GM18907 (cell line): ENCODE measurements around the gene RABAC1.

Experiments
- ATAC-seq: cut with Tn5 transposase; IDR thresholded peaks from one replicate; pipeline ENCODE4 v1.9.1; 2021; ENCODE audit warnings: mild to moderate bottlenecking, moderate library complexity; ENCODE audit not compliant: unreplicated experiment

RABAC1 gene

DNA sequence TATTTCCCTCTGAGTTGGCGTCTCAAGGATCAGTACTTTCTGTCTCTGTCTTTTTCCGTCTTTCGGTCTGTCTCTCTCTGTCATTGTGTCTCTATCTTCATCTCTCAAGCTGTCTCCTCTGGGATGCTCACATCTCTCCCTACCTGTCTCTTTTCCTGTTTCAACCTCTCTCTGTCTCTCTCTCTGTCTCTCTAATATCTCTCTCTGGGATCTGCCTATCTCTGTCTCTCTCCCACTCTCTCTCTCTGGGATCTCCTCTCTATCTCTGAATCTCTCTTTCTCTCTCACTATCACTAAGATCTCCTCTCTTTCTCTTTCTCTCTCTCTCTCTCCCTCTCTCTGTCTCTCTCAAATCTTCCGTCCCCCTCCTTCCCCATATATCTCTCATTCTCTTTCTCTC is 30.9 kb upstream of the RABAC1 start:
- no peak for ATAC-seq

DNA sequence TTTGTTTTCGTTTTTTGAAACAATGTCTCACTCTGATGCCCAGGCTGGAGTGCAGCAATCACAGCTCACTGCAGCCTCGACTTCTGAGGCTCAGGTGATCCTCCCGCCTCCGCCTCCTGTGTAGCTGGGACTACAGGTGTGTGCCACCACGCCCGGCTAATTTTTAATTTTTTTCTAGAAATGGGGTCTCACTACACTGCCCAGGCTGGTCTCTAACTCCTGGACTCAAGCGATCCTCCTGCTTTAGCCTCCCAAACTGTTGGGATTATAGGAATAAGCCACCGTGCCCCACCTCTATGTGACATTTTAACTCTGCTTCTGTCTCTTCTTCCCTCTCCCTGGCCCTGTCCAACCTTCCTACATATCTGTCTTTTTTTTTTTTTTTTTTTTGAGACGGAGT is 29.8 kb upstream of the RABAC1 start:
- no peak for ATAC-seq

DNA sequence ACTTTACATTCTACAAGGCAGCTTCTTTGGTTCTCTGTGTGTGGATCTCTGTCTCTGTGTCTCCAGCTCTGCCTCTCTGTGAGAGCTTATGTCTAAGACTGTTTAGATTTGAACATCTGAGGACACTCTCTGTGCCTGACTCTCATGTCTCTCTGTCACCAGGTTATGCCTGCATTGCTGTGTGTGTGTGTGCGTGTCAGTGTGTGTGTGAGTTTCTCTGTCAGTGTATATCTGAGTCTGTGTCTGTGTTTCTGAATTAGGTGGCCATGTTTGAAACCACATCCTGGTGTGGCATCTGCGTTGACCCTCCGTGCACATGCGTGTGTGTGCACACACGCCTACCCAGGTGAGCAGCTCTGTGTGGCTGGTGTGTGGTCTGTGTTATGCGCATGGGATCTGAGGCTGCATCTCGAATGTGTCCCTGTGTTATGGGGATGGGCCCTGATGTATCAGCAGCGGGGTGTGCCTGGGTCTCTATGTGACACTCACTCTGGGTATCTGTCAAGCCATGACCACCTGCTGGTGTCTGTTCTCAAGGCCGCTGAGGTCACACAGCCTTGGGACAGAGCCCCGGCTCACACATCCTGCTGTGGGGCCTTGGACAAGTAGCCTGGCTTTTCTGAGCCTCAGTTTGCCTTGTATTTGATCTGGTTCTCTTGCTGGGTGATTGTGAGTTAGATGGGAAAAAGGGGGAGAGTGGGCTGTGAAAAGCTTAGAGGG is 28.2 kb upstream of the RABAC1 start:
- no peak for ATAC-seq

DNA sequence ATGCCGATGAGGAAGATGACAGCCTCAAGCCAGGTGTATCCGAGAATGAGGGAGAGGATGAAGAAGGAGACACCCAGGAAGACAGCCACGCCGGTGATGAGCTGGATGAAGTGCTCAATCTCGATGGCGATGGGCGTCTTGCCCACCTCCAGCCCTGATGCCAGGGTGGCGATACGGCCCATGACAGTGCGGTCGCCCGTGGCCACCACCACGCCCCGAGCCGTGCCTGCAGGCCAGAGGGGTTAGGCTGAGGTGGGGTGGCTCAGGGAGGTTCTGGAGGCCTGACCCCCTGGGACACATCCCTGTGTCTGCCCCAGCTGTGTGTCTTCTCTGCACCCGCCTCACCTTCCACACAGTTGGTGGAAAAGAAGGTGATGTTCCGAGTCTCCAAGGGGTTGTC is 25.8 kb upstream of the RABAC1 start:
- no peak for ATAC-seq

DNA sequence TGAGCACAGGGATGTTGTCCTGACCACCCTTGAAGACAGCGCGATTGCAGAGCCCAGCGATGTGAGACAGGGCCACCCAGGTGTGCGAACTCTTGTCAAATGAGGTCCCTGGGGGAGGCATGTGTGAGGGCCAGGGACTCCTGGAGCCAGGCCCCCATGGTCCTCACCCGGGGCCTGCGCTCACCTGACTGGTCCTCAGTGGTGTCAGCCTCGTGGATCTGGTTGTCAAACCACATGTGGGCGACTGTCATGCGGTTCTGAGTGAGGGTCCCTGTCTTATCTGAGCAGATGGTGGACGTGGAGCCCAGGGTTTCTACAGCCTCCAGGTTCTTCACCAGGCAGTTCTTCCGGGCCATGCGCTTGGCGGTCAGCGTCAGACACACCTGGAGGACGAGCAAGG is 22.6 kb upstream of the RABAC1 start:
- no peak for ATAC-seq

DNA sequence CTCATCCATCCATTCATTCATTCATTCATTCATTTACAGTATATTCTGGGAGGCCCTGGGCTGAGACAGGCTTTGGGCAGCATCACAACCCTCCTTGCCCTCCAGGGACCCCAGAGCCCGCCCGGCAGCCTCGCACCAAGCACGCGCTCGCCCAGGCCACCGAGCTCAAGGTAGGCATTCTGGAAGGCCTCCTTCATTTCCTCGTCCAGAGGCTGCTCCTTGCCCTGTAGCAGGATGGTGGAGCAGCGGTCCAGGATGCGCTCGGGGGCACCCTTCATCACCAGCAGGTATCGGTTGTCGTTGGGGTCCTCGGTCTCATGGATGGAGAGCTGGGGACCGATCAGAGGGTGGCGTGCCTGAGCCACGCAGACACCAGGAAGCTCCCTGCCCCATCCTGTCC is 19.3 kb upstream of the RABAC1 start:
- no peak for ATAC-seq

DNA sequence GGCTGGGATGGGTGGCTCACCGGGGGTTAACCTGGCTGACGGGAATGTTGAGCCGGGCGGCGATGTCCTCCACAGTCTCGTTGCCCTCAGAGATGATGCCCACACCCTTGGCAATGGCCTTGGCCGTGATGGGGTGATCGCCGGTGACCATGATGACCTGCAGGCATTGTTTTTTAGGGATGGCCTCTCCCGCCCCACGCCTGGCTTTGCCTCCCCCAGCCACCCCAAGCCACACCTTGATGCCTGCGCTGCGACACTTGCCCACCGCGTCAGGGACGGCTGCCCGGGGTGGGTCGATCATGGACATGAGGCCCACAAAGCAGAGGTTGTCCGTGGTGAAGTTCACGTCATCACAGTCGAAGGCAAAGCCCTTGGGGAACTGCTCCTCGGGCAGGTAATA is 18.8 kb upstream of the RABAC1 start:
- ATAC-seq, result no peak

DNA sequence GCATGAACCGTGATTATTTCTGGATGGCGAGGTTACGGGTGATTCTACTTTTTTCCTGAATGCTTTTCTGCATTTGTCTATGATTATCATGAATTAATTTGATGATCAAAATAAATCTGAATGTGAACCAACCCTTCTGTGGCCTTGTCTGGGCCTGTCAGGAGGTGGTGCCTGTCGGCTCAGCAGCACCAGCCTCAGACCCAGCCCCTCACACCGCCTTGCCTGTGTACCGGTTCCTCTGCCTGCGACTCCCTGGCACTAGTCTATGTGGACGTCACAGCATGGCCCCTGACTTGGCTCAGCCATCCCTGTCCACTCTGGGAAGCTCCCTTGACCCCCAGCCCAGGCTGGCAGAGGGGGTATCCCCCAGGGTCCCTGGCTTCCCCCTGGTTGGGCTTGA is 15.5 kb upstream of the RABAC1 start:
- ATAC-seq, result no peak

DNA sequence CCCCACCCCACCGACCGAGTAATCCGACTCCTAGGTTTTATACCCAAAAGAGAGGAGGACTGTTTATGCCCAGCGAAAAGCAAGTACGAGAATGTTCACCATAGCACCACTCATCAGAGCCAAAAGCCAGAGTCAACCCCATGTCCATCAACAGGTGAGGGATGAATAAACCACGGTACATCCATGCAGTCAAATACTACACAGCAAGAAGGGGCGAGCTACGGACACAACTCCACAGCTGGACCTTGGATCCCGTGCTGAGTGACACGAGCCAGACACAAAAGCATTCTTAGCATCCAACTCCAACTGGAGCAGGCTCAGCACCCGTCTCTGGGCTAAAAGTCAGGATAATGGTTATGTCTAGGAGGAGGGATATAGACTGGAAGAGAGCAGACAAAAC is 12.2 kb upstream of the RABAC1 start:
- no peak for ATAC-seq

DNA sequence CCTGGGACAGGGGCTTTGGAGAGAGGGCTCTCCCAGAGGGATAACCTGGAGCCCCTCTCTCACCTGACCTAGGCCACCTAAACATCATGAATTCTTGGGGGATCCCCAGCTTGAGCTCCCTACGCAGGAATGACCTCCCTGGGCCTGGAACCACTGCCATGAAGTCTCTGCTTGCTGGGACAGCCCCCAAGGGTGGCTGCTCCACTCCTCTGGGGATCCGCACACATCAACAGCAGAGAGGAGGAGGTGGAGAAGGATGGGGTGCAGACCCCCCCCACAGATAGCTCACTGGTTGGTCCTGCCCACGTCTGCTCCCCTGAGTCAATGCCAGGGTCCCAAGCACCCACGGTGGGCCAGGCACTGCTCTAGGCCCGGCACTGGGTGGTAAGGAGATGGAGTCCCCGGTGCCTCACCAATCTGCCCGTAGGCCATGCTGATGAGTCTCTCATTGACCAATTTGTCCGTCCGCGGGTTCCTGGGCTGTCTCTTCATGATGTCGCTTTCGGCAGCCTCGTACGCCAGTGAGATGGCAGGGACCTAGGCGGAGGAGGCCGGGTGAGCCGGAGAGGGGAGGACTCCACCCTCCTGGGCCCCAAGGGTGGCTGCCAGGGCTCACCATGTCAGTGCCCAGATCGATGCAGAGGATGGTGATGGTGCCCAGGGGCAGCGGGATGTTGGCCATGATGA is 10.8 kb upstream of the RABAC1 start:
- no peak for ATAC-seq

DNA sequence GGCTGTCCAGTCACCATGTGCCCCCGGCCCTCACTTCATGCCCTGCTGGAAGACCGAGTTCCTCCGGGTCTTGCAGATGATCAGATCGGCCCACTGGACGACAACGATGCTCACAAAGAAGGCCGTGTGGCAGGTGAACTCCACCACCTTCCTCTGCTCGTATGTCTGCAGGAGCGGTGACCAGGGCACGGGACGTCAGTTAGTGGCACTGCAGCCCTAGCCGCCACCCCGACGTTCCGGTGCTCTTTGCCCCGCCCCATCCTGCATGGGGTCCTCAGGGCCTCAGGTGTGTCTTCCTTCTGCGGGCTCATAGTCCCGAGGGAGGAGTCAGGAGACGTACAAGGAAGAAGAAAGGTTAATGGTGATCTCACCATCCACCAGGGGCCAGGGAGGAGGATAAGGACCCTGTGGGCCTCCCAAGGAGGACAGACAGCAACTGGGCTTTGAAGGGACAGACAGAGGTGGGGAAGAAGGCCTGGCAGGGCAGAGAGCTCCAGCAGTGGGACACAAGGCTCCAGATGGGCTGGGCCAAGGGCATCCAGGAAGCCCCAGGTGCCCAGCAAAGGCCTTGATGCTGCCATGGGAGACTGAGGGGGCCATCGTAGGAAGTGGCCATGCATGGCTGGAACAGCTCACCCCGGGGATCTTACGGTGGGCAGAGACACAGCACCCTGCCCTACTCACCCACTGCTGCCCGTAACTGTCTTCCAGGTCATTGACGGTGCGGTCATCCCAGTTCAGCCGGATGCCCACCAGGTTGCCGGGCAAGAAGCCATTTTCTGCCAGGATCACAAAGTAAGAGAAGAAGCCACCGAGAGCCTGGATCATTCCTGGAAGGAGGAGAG is 9.9 kb upstream of the RABAC1 start:
- ATAC-seq, result no peak

DNA sequence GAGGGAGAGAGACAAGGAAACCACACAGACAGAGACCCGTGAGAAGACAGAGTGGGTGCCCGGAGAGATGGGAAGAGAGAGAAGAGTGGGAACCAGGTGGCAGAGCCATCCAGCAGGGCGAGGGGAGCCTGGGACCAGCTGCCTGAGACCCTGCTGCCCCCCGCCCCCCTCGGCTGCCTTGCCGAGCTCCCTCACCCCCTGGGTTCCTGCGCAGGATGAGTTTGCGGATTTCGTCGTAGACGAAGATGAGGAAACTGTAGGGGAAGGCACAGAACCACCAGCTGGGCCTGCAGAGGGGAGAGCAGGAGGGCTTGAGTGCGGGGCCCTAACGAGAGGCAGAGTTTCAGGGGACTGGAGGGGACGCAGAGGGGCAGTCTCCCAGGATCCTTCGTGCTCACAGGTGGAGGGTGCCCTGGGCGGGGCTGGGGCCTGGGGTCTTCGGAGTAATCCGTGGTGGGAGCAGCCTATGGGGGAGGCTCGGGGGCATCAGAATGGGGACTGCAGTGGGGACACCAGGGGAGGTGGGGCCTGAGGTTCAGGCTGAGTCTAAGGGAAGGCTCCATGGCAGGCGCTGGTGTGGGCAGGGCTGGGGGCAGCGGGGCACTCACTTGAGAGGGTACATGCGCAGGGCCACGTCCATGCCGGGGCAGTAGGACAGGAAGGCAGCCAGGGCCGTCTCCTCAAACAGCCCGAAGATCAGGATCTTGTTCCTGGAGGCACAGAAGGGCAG is 8.1 kb upstream of the RABAC1 start:
- ATAC-seq, result no peak

DNA sequence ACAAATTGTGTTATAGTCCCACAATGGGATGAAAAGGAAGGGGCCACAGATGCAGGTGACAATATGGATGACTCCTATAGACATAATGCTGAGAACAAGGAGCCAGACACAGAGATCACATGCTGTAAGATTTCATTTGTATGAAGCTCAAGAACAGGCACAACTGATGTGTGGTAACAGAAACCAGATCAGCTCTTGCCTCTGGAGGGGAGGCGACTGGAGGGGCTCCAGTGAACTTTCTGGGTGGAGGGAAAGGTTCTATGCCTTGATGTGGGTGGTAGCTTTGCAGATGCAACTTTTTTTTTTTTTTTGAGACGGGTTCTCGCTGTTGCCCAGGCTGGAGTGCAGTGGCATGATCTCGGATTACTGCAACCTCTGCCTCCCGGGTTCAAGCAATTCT is 6.0 kb upstream of the RABAC1 start:
- ATAC-seq, result no peak

DNA sequence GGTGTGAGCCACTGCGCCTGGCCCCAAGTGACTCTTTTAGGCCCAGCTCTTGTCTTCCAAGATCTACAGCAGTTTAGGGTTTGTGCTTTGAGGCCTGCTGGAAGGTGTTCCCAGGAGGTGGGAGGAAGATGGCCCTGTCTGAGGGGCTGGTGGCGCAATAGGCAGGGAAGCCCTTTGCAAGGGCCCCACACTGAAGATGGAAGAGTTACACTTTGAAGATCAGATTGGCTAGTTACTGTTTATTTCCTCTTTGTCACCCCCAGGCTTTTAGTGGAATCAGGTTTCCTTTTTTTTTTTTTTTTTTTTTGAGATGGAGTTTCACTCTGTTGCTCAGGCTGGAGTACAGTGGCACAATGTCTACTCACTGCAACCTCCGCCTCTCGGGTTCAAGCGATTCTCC is 1.9 kb upstream of the RABAC1 start:
- no peak for ATAC-seq

DNA sequence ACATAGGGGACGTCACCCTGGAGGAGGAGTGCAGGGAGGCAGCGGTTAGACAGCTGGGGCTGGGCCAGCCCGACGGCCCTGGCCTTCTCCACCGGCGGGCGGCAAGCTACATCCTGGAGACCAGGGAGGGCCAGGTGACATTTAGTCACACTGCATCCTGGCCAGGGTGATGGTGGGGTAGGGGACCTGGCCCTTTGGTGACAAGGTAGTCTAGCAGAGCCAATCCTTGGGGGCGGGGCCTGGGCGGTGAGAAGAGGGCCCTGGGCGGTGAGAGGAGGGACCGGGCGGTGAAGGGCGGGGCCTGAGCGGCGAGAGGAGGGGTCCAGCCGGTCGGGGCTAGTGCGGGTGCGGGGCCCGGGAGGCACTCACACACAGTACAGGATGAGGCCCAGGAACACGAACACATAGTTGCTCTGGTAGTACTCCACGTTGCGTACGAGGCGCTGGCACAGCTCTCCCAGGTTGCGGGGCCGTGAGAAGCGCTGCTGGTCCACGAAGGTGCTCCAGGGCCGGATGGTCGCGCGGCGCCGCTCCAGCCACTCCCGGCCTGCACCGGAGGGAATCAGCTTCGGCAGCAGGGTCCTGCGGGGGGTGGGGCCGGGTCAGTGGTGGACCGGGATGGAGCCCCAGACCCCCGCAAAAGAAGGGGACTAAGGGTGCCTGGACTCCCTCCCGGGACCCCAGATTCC is 610 bp downstream of the RABAC1 start:
- peak; percentile 59 for ATAC-seq

DNA sequence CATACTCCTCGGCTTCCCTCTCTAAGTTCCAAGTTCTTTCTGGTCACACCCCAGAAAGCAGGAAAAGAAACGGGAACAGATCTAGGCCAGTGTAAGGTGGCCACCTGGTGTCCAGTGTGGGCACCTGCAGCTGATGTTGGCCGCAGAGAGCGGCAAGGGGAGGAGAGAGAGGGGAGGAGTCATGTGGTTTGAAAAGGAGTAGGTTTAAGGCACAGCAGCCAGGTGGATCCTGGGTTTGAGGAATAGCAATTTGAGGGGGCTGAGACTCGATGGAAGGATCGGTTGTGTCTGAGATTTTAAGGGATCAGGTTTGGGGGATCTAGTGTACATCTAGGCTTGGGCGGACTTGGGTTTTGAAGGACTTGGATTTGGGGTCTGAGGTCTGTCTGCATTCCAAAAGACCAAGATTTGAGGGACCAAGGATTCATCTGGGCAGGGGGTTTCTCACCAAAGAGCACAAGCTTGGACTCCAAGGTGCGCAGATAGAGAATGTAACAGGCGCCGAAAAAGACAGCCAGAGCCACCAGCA is 1.2 kb downstream of the RABAC1 start:
- no peak for ATAC-seq

DNA sequence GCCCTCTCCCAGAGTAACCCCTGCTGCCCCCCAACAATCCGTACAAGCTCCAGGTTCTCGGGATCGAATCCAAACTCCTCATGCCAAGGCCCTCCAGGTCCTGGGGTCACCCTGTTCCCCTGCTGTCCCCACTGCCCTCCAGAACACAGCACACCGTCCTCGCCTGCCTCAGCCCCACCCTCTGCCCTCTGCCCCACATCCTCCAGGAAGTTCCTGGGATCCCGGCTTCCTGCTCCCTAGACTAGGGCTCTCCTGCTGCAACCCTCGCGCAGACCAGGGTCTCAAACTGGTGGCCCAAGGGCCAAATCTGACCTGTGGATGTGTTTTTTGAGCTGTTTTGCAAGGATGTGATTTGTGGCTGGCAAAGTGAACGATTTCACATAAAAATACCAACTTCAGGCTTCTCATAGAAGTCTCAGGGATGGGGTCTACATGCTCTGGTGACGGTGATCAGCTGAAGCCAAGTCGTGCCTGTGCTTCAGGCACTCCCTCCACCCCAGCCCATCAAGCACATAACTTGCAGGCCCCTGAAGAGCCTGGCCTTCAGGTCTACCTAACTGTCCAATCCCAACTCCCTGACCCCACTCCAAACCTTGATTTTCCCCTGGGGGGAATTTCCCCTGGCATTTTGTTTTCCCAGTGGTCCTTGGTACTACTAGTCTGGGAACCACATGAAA is 1.8 kb downstream of the RABAC1 start:
- ATAC-seq, result no peak

DNA sequence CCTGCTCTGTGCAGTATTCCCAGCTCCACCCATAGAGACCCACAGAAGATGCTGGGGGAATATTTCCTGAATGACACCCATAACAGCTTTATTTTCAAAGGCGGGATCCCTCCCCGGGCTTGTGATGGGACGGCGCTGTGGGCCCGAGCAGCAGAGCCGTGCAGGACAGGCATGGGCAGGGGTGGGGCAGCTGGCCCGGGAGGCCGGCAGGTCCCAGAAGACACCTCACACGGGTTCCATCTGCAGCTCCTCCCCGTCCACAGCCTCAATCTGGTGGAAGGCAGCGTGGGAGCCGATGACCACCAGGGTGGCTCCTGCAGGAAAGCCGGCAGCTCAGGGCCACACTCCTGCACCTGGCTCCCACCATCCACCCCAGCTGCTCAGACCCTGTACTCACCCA is 2.5 kb downstream of the RABAC1 start:
- no peak for ATAC-seq

DNA sequence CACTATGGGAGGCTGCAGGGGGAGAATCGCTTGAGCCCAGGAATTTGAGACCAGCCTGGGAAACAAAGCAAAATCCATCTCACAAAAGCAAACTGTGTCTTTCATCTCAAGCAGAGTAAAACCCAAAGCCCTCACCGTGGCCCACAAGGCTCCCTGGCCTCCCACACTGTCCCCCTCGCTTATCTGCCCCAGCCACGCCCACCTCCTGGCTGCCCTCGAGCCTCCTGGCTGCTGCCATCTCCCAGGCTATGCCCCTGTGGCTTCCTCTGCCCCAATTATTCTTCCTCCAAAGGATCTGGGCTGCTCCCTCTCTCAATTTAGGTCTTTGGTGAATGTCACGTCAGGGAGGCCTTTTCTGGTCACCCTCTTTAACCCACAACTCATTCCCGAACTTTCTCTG is 3.6 kb downstream of the RABAC1 start:
- ATAC-seq, result no peak

DNA sequence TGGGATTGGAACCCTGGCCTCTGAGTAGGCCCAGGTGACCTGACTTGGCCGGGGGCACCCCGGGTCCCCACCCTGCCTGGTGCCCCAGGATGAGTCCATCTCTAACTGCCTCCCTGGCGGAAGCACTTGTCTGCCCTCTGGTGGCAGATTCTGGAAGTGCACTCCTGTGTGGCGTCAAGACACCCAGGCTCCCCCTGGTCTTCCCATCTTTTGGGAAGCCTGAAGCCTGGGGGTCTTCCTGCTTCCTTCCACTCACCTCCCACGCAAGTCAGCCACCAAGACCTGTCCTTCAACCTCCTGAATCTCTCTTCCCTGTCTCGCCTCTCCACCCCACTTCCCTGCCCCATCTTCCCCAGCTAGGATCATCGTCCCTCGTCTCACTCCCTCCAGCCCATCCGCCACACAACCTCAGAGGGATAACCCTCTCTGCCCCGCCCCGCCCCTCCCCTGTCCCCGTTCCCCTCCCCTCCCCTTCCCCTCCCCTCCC is 7.4 kb downstream of the RABAC1 start:
- peak; percentile 48 for ATAC-seq
